Osteocyte (in vitro differentiated cells): ENCODE results near the gene TARM1. TPM values are rescaled to one million over a fixed set of nuclear protein-coding genes. Genes with fewer than 3 reads are reported as not detected.

Experiments used
- DNase-seq: peaks from one replicate; pipeline ENCODE4 v3.0.0; 2021; ENCODE audit warnings: mixed read lengths; ENCODE audit not compliant: unreplicated experiment; ENCODE audit errors: extremely low spot score
- H3K27ac Mint-ChIP-seq: one replicate; pipeline ENCODE4 v1.8.0; 2021; ENCODE audit warnings: mild to moderate bottlenecking, mixed read lengths; ENCODE audit not compliant: unreplicated experiment
- H3K27me3 Mint-ChIP-seq: one replicate; pipeline ENCODE4 v1.8.0; 2021; ENCODE audit warnings: mixed read lengths; ENCODE audit not compliant: unreplicated experiment
- H3K36me3 Mint-ChIP-seq: one replicate; pipeline ENCODE4 v1.8.0; 2021; ENCODE audit warnings: mixed read lengths; ENCODE audit not compliant: unreplicated experiment
- H3K4me1 Mint-ChIP-seq: one replicate; pipeline ENCODE4 v1.8.0; 2021; ENCODE audit warnings: mixed read lengths; ENCODE audit not compliant: unreplicated experiment
- H3K4me3 Mint-ChIP-seq: one replicate; pipeline ENCODE4 v1.8.0; 2021; ENCODE audit warnings: mild to moderate bottlenecking, moderate library complexity, mixed read lengths; ENCODE audit not compliant: unreplicated experiment
- H3K9me3 Mint-ChIP-seq: one replicate; pipeline ENCODE4 v1.8.0; 2021; ENCODE audit warnings: mixed read lengths; ENCODE audit not compliant: unreplicated experiment
- total RNA-seq: library from RNA; stranded (reverse); gene quantifications from 2 replicates; pipeline ENCODE4 v1.2.1, GENCODE V29; 2021
- TF ChIP-seq, protein P1 (sequence below): fragments of 200-600 bp; sonication (generic); IDR thresholded peaks from 2 replicates; pipeline ENCODE4 v1.5.0; 2021; ENCODE audit warnings: antibody characterized with exemption, mild to moderate bottlenecking, moderate library complexity

TARM1 gene
- total RNA-seq, 1 donor from 2014 or later, result not detected

DNA sequence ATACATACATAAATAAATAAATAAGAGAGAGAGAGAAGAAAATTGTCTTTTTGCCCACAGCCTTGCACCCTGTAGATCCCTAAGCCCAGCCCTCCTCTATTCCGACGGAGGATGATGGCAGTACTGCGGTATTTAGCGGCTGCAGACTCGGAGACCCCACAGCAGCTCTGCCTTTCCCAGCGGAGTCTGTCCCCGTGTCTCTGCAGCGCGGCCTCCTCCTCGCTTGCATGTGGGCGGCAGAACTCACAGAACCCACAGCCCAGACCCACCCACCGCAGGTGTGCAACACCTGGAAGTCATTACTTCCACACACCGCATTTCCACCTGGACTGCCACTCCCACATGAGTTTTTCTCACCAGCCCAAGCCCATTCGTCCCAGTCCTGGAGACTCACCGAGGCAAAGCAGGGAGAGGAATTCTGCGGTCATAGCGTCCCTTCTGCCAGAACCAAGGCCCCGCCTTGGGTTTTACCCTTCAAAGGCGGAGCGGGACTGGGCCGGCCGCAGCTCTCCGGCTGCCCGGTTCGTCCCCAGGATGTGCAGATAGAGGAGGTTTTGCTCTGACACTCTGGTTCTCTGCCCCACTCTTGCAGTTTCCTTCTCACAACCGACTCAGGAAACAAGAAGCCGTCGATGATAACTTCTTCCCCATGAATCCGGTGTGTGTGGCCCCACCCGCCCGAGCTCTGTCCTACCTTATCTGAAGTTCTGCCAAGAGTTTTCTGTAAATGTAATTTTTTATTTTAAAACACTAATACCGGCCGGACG lies 17.6 kb downstream of the TARM1 start, which contains the start of gene VSTM1:
TSS of gene VSTM1 (minus strand) at position 548 of the 767 bp plus-strand sequence. CDS start at position 428, 120 bp downstream.
- Mint-ChIP-seq H3K27ac (no peak within 1 kb of the TSS), H3K4me3 (no peak within 1 kb of the TSS), H3K4me1 (no peaks in the 10 kb centered on the region), H3K36me3 (no peaks in the 10 kb centered on the region), H3K9me3 (peaks cover 8% of the 10 kb centered on the region), H3K27me3 (no peaks in the 10 kb centered on the region)
- TF ChIP-seq, protein P1, sequence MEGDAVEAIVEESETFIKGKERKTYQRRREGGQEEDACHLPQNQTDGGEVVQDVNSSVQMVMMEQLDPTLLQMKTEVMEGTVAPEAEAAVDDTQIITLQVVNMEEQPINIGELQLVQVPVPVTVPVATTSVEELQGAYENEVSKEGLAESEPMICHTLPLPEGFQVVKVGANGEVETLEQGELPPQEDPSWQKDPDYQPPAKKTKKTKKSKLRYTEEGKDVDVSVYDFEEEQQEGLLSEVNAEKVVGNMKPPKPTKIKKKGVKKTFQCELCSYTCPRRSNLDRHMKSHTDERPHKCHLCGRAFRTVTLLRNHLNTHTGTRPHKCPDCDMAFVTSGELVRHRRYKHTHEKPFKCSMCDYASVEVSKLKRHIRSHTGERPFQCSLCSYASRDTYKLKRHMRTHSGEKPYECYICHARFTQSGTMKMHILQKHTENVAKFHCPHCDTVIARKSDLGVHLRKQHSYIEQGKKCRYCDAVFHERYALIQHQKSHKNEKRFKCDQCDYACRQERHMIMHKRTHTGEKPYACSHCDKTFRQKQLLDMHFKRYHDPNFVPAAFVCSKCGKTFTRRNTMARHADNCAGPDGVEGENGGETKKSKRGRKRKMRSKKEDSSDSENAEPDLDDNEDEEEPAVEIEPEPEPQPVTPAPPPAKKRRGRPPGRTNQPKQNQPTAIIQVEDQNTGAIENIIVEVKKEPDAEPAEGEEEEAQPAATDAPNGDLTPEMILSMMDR, result no peak
- DNase-seq, result no peak

DNA sequence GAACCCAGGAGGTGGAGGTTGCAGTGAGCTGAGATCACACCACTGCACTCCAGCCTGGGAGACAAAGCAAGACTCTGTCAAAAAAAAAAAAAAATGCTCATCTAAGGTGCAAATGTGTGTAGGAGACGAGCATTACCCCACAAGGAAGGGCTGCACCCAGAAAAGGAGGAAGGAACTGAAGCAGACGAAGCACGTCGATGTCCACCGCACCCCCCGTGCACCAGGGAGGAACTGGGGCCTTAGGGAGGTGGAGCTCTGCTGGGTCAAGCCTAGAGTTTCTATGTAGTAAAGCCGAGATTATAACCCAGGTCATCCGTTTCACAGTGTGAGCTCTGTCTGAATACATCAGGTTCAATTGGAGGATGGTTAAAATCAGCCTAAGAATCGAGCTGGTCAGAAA lies 18.5 kb downstream of the TARM1 start:
- no peak for DNase-seq
- TF ChIP-seq, protein P1, result no peak
- Mint-ChIP-seq H3K9me3 (peaks cover 8% of the 10 kb centered on the region), H3K4me1 (no peaks in the 10 kb centered on the region), H3K27me3 (no peaks in the 10 kb centered on the region), H3K4me3 (no peak overlapping the region), H3K36me3 (no peaks in the 10 kb centered on the region), H3K27ac (no peak overlapping the region)

DNA sequence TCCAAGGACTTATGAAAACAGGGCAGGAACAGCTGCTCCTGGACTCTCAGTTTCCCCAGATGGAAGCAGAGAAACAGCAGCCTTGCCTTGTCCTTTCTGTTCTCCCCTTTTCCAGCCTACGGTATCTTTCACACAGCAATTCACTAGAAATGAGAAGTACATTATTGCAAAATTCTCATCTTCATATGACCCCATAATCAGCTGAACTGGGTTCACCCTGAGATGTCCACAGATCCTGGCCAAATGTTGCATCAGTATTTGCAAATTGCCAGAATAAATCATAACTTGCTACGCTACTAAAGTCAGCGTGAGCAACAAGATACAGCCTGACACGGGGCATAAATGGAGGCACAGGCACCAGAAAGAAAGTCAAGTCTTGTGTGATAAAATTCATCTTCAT lies 33.5 kb downstream of the TARM1 start:
- TF ChIP-seq, protein P1, result no peak
- no peak for DNase-seq
- H3K27ac Mint-ChIP-seq, result no peak overlapping the region
- H3K4me3 Mint-ChIP-seq, result no peak overlapping the region
- H3K4me1 Mint-ChIP-seq, result no peaks in the 10 kb centered on the region
- no peaks in the 10 kb centered on the region for H3K27me3 Mint-ChIP-seq
- no peaks in the 10 kb centered on the region for H3K36me3 Mint-ChIP-seq
- H3K9me3 Mint-ChIP-seq, result peaks cover 3% of the 10 kb centered on the region

DNA sequence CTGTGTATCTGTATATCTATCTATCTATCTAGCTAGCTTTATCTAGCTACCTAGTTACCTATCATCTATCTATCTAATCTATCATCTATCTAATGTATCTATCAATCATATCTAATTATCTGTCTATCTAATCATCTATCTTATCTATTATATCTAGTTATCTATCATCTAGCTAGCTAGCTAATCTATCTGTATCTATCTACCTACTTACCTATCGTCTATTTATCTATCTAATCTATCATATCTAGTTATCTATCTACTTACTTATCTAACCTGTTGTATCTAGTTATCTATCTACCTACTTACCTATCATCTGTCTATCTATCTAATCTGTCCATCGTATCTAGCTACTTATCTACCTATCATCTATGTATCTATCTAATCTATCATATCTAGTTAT lies 35.4 kb downstream of the TARM1 start:
- Mint-ChIP-seq H3K36me3 (no peaks in the 10 kb centered on the region), H3K4me3 (no peak overlapping the region), H3K27me3 (no peaks in the 10 kb centered on the region), H3K27ac (no peak overlapping the region), H3K9me3 (no peaks in the 10 kb centered on the region), H3K4me1 (no peaks in the 10 kb centered on the region)
- TF ChIP-seq, protein P1, result no peak
- no peak for DNase-seq

DNA sequence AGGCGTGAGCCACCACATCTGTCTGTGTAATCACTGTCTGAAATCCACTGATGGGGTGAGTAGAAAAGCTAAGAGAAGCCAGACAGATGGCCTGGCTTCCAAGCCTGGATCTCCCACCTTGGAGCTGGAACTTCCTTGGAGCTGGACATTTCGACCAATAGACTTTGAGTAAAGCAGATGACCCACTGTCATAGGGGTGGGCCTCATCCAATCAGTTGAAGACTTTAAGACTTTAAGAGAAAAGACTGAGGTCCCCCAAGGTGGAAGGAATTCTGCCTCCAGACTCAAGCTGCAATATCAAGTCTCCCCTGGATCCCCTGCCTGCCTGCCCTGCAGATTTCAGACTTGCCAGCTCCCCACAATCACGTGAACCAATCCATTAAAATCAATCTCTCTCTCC lies 38.2 kb downstream of the TARM1 start:
- Mint-ChIP-seq H3K27ac (no peak overlapping the region), H3K27me3 (no peaks in the 10 kb centered on the region), H3K4me3 (no peak overlapping the region), H3K9me3 (no peaks in the 10 kb centered on the region), H3K36me3 (no peaks in the 10 kb centered on the region), H3K4me1 (no peaks in the 10 kb centered on the region)
- DNase-seq, result no peak
- TF ChIP-seq, protein P1, result no peak
